Thyroid gland (tissue), 4 donors: ENCODE data around the gene TFDP2.

Source experiments
- POLR2A ChIP-seq, 2 donors: fragments of 450-650 bp; IDR thresholded peaks; one replicate each; pipeline ENCODE4 v1.6.1; 2017; ENCODE audit warnings: antibody characterized with exemption in 2 of 2, mild to moderate bottlenecking in 2 of 2, moderate library complexity in 1 of 2
- TF ChIP-seq, protein P1 (sequence below), 6 experiments: fragments of 200-600 bp in 3 of 6; fragments of 450-650 bp in 3 of 6; sonication (generic) in 3 of 6; IDR thresholded peaks; one replicate each; pipeline ENCODE4 v1.5.1; 2016 to 2019; ENCODE audit warnings: antibody characterized with exemption in 6 of 6, mild to moderate bottlenecking in 2 of 6, inconsistent platforms in 1 of 6, moderate library complexity in 1 of 6

DNA sequence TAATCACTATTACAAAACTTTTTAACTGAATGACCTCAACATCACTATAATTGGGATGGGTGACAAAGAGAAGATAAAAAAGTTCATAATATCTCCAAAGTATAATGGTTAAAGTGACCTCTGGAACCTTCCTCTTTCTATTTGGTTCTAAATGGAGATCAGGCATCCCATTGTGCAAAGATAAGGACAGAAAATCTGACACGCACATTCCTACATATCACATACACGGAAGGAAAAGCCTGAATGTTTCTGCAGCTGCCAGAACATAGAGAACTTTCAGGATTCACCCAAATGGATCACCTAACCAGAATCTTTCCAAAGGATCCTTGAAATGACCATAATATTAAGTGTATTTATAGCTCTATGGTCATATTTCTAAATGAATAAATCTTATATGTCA is 128.2 kb downstream of the TFDP2 start:
- TF ChIP-seq, protein P1, sequence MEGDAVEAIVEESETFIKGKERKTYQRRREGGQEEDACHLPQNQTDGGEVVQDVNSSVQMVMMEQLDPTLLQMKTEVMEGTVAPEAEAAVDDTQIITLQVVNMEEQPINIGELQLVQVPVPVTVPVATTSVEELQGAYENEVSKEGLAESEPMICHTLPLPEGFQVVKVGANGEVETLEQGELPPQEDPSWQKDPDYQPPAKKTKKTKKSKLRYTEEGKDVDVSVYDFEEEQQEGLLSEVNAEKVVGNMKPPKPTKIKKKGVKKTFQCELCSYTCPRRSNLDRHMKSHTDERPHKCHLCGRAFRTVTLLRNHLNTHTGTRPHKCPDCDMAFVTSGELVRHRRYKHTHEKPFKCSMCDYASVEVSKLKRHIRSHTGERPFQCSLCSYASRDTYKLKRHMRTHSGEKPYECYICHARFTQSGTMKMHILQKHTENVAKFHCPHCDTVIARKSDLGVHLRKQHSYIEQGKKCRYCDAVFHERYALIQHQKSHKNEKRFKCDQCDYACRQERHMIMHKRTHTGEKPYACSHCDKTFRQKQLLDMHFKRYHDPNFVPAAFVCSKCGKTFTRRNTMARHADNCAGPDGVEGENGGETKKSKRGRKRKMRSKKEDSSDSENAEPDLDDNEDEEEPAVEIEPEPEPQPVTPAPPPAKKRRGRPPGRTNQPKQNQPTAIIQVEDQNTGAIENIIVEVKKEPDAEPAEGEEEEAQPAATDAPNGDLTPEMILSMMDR (IDR thresholded peaks at IDR 0.05), result no peak
- no peak for TF ChIP-seq POLR2A (IDR thresholded peaks at IDR 0.05)
